ENCODE measurements around the gene IGFALS.

IGFALS gene

GRCh38 chr16:1760911-1761310, 32.6 kb downstream of the IGFALS start:
- no peak for DNase-seq (ENCODE audit: low read depth)
- no peak overlapping the region for H3K4me3 ChIP-seq (ENCODE audit: low read depth, low read length)
- TF ChIP-seq, protein P1, sequence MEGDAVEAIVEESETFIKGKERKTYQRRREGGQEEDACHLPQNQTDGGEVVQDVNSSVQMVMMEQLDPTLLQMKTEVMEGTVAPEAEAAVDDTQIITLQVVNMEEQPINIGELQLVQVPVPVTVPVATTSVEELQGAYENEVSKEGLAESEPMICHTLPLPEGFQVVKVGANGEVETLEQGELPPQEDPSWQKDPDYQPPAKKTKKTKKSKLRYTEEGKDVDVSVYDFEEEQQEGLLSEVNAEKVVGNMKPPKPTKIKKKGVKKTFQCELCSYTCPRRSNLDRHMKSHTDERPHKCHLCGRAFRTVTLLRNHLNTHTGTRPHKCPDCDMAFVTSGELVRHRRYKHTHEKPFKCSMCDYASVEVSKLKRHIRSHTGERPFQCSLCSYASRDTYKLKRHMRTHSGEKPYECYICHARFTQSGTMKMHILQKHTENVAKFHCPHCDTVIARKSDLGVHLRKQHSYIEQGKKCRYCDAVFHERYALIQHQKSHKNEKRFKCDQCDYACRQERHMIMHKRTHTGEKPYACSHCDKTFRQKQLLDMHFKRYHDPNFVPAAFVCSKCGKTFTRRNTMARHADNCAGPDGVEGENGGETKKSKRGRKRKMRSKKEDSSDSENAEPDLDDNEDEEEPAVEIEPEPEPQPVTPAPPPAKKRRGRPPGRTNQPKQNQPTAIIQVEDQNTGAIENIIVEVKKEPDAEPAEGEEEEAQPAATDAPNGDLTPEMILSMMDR (IDR thresholded peaks at IDR 0.05; ENCODE audit: low read depth, low read length): no peak
- no peak for TF ChIP-seq MYC (IDR thresholded peaks at IDR 0.05; ENCODE audit: low read depth, low read length)

GRCh38 chr16:1759511-1759910, 34.0 kb downstream of the IGFALS start:
- no peak overlapping the region for H3K4me3 ChIP-seq (ENCODE audit: low read depth, low read length)
- TF ChIP-seq, protein P1 (IDR thresholded peaks at IDR 0.05; ENCODE audit: low read depth, low read length): no peak
- TF ChIP-seq POLR2A (IDR thresholded peaks at IDR 0.05; ENCODE audit: extremely low read depth, insufficient read length): no peak
- TF ChIP-seq MYC (IDR thresholded peaks at IDR 0.05; ENCODE audit: low read depth, low read length): no peak
- TF ChIP-seq, protein P2, sequence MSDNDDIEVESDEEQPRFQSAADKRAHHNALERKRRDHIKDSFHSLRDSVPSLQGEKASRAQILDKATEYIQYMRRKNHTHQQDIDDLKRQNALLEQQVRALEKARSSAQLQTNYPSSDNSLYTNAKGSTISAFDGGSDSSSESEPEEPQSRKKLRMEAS (IDR thresholded peaks at IDR 0.05; ENCODE audit: low read depth, low read length): no peak
- no peak for DNase-seq (ENCODE audit: low read depth)

- TF ChIP-seq, protein P2 (IDR thresholded peaks at IDR 0.05; ENCODE audit: low read depth, low read length): no peak
- TF ChIP-seq, protein P1 (IDR thresholded peaks at IDR 0.05; ENCODE audit: low read depth, low read length): no peak
- TF ChIP-seq MYC (IDR thresholded peaks at IDR 0.05; ENCODE audit: low read depth, low read length) (no peak), POLR2A (IDR thresholded peaks at IDR 0.05; ENCODE audit: extremely low read depth, insufficient read length) (no peak)
- H3K4me3 ChIP-seq (ENCODE audit: low read depth, low read length): no peak overlapping the region
- no peak for DNase-seq (ENCODE audit: low read depth)
These were observed 34.6 kb downstream of the IGFALS start for GRCh38 chr16:1758923-1759322.

GRCh38 chr16:1757714-1758461, 35.6 kb downstream of the IGFALS start:
- no peak overlapping the region for H3K4me3 ChIP-seq (ENCODE audit: low read depth, low read length)
- DNase-seq (ENCODE audit: low read depth): no peak
- no peak for TF ChIP-seq POLR2A (IDR thresholded peaks at IDR 0.05; ENCODE audit: extremely low read depth, insufficient read length)
- TF ChIP-seq MYC (IDR thresholded peaks at IDR 0.05; ENCODE audit: low read depth, low read length): no peak
- TF ChIP-seq, protein P2 (IDR thresholded peaks at IDR 0.05; ENCODE audit: low read depth, low read length): no peak
- TF ChIP-seq, protein P1 (IDR thresholded peaks at IDR 0.05; ENCODE audit: low read depth, low read length): no peak

DNA sequence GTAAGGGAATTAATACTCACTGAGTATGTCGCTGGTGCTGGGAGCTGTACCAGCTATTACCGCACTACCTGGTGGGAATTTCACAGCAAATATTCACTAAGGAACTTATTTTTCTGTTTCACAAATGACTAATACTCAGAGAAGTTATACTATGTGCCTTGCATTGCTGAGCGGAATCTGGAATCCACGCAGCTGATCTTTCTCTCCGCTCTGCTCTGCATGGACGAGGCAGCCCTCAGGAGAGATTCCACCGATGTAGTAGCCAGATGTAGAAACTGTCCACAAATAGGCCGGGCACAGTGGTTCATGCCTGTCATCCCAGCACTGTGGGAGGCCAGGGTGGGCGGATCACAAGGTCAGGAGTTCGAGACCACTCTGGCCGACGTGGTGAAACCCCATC, 39.3 kb downstream of the IGFALS start:
- H3K4me3 ChIP-seq (ENCODE audit: low read depth, low read length): no peak overlapping the region
- TF ChIP-seq, protein P2 (IDR thresholded peaks at IDR 0.05; ENCODE audit: low read depth, low read length): no peak
- TF ChIP-seq, protein P1 (IDR thresholded peaks at IDR 0.05; ENCODE audit: low read depth, low read length): no peak
- TF ChIP-seq POLR2A (IDR thresholded peaks at IDR 0.05; ENCODE audit: extremely low read depth, insufficient read length): no peak
- no peak for TF ChIP-seq MYC (IDR thresholded peaks at IDR 0.05; ENCODE audit: low read depth, low read length)
- no peak for DNase-seq (ENCODE audit: low read depth)

All from NB4 (cell line).